SK-N-SH (cell line): ENCODE measurements around the gene KYNU.
"Not testable (repeated sequence)": the region's sequence is repeated elsewhere in the genome, so short reads cannot be mapped to it uniquely, and the experiment has no call there.

Source experiments
- CTCF ChIP-seq: fragments of 200-600 bp; sonication (generic); IDR thresholded peaks from 2 replicates; pipeline ENCODE4 v1.6.1; 2017; ENCODE audit warnings: antibody characterized with exemption, mild to moderate bottlenecking, moderate library complexity
- FOSL2 ChIP-seq: IDR thresholded peaks from 2 replicates; pipeline ENCODE4 v1.4.0; 2012; ENCODE audit warnings: low read depth, mild to moderate bottlenecking, moderate library complexity, borderline replicate concordance
- POLR2AphosphoS5 ChIP-seq: IDR thresholded peaks from 2 replicates; pipeline ENCODE4 v1.6.1; 2012; ENCODE audit warnings: low read depth, low read length
- TAF1 ChIP-seq: IDR thresholded peaks from 2 replicates; pipeline ENCODE4 v1.6.1; 2012; ENCODE audit warnings: low read depth, mild to moderate bottlenecking, low read length, moderate library complexity, borderline replicate concordance

- TF ChIP-seq FOSL2, POLR2AphosphoS5, CTCF, TAF1: not testable (repeated sequence)
Measured at GRCh38 chr2:142950323-142950722, 72.9 kb downstream of the KYNU start.
